ENCODE results near the gene ARHGEF33. TPM values are rescaled to one million over a fixed set of nuclear protein-coding genes. Genes with fewer than 3 reads are reported as not detected.

ARHGEF33 gene
- total RNA-seq, 1 experiment from 2014 or later, result 0.71 TPM

DNA sequence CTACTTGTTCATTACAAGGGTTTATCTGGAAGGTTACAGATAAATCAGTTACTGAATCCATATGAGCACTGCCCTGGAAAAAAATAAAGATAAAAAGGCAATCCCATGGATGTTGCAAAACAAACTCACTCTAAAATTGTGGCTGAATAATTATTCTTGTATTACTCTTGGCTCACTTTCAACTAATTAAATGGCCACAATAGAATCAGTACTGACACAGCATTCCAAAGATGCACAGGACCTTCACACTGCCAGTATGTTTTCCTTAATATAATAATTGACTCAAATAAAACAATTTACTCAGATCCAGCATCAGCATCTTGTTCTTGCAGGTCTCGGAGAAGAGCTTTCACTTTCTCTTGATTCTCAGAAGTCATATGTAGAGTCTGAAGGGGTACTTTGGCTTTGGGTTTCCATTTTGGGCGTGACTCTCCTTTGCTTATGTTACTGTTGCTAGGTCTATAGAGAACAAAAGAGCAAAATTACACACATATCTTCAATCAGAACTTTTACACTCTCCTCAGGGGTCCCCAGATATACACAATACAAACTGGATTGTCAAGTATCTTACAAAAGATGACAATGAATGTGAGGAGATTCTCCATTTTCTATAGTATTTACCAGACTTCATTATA lies 26.5 kb upstream of the ARHGEF33 start:
- CTCF ChIA-PET, result interaction anchor here (0.5 kb wide), 1 partner anchor 72 kb away, joined by 5 read pairs; no protein-coding TSS in a partner anchor
- Mint-ChIP-seq H3K4me3 (ENCODE audit: low read depth, unreplicated experiment) (no peak overlapping the region), H3K27me3 (ENCODE audit: unreplicated experiment) (no peaks in the 10 kb centered on the region), H3K27ac (ENCODE audit: unreplicated experiment) (no peak overlapping the region), H3K9me3 (ENCODE audit: low read depth, unreplicated experiment) (no peaks in the 10 kb centered on the region), H3K36me3 (ENCODE audit: insufficient read depth, unreplicated experiment) (no peaks in the 10 kb centered on the region), H3K4me1 (ENCODE audit: low read depth, unreplicated experiment) (peaks cover 9% of the 10 kb centered on the region)
- DNase-seq, result no peak
- intact Hi-C loops (cut with micrococcal nuclease; ENCODE audit: unreplicated experiment), result no loop called here
- TF ChIP-seq, protein P1, sequence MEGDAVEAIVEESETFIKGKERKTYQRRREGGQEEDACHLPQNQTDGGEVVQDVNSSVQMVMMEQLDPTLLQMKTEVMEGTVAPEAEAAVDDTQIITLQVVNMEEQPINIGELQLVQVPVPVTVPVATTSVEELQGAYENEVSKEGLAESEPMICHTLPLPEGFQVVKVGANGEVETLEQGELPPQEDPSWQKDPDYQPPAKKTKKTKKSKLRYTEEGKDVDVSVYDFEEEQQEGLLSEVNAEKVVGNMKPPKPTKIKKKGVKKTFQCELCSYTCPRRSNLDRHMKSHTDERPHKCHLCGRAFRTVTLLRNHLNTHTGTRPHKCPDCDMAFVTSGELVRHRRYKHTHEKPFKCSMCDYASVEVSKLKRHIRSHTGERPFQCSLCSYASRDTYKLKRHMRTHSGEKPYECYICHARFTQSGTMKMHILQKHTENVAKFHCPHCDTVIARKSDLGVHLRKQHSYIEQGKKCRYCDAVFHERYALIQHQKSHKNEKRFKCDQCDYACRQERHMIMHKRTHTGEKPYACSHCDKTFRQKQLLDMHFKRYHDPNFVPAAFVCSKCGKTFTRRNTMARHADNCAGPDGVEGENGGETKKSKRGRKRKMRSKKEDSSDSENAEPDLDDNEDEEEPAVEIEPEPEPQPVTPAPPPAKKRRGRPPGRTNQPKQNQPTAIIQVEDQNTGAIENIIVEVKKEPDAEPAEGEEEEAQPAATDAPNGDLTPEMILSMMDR (IDR thresholded peaks at IDR 0.05; ENCODE audit: unreplicated experiment), result no peak
- BruUV-seq (replicated peaks), result no TSS peak

GRCh38 chr2:38866773-38867443 lies 22.8 kb upstream of the ARHGEF33 start:
- CTCF ChIA-PET, result no interaction called here
- TF ChIP-seq, protein P1 (IDR thresholded peaks at IDR 0.05; ENCODE audit: unreplicated experiment), result no peak
- H3K36me3 Mint-ChIP-seq (ENCODE audit: insufficient read depth, unreplicated experiment), result no peaks in the 10 kb centered on the region
- no peaks in the 10 kb centered on the region for H3K27me3 Mint-ChIP-seq (ENCODE audit: unreplicated experiment)
- H3K27ac Mint-ChIP-seq (ENCODE audit: unreplicated experiment), result no peak overlapping the region
- intact Hi-C loops (cut with micrococcal nuclease; ENCODE audit: unreplicated experiment), result no loop called here
- no peak overlapping the region for H3K4me3 Mint-ChIP-seq (ENCODE audit: low read depth, unreplicated experiment)
- peaks cover 9% of the 10 kb centered on the region for H3K4me1 Mint-ChIP-seq (ENCODE audit: low read depth, unreplicated experiment)
- DNase-seq, result peak; percentile 39
- H3K9me3 Mint-ChIP-seq (ENCODE audit: low read depth, unreplicated experiment), result peaks cover 4% of the 10 kb centered on the region
- BruUV-seq (replicated peaks), result no TSS peak

GRCh38 chr2:38871432-38871831 lies 18.2 kb upstream of the ARHGEF33 start:
- Mint-ChIP-seq H3K27ac (ENCODE audit: unreplicated experiment) (no peak overlapping the region), H3K36me3 (ENCODE audit: insufficient read depth, unreplicated experiment) (peaks cover 20% of the 10 kb centered on the region), H3K4me1 (ENCODE audit: low read depth, unreplicated experiment) (peaks cover 19% of the 10 kb centered on the region), H3K4me3 (ENCODE audit: low read depth, unreplicated experiment) (no peak overlapping the region), H3K9me3 (ENCODE audit: low read depth, unreplicated experiment) (peaks cover 4% of the 10 kb centered on the region), H3K27me3 (ENCODE audit: unreplicated experiment) (no peaks in the 10 kb centered on the region)
- no TSS peak for BruUV-seq (replicated peaks)
- TF ChIP-seq, protein P1 (IDR thresholded peaks at IDR 0.05; ENCODE audit: unreplicated experiment), result no peak
- DNase-seq, result no peak
- intact Hi-C loops (cut with micrococcal nuclease; ENCODE audit: unreplicated experiment), result no loop called here
- CTCF ChIA-PET, result no interaction called here

DNA sequence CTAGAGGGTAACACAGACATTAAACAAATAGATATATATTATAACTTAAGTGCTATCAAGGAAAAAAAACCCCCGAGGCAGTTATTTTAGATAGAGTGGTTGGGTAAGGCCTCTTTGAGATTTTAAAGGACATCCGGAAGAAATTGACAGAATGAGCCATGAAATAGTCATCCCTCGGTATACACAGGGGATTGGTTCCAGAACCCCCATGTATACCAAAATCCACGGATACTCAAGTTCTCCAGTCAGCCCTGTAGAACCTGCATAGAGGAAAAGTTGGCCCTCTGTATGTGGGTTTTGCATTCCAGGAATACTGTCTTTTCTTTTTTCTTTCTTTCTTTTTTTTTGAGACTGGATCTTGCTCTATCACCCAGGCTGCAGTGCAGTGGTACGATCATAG lies 15.9 kb upstream of the ARHGEF33 start:
- Mint-ChIP-seq H3K36me3 (ENCODE audit: insufficient read depth, unreplicated experiment) (peaks cover 24% of the 10 kb centered on the region), H3K27me3 (ENCODE audit: unreplicated experiment) (no peaks in the 10 kb centered on the region), H3K27ac (ENCODE audit: unreplicated experiment) (no peak overlapping the region), H3K4me3 (ENCODE audit: low read depth, unreplicated experiment) (no peak overlapping the region), H3K4me1 (ENCODE audit: low read depth, unreplicated experiment) (peaks cover 16% of the 10 kb centered on the region), H3K9me3 (ENCODE audit: low read depth, unreplicated experiment) (peaks cover 4% of the 10 kb centered on the region)
- no TSS peak for BruUV-seq (replicated peaks)
- DNase-seq, result no peak
- intact Hi-C loops (cut with micrococcal nuclease; ENCODE audit: unreplicated experiment), result no loop called here
- CTCF ChIA-PET, result no interaction called here
- TF ChIP-seq, protein P1 (IDR thresholded peaks at IDR 0.05; ENCODE audit: unreplicated experiment), result no peak

Data from Calu3 (cell line).